Vagina (tissue), 2 donors: ENCODE results near the gene HYKK. TPM values are rescaled to one million over a fixed set of nuclear protein-coding genes. Genes with fewer than 3 reads are reported as not detected.

Experiments
- DNase-seq, 2 donors: peaks; one replicate each; pipeline ENCODE4 v3.0.0-alpha.2; 2017; ENCODE audit errors: extremely low spot score in 2 of 2
- H3K27ac ChIP-seq: fragments of 200-600 bp; sonication (generic); one replicate; pipeline ENCODE4 v1.5.1; 2019
- H3K27me3 ChIP-seq: fragments of 200-600 bp; sonication (generic); one replicate; pipeline ENCODE4 v1.5.1; 2019
- H3K36me3 ChIP-seq, 2 donors: fragments of 200-600 bp; sonication (generic); one replicate each; pipeline ENCODE4 v1.5.1; 2017 to 2019
- H3K4me1 ChIP-seq: fragments of 200-600 bp; sonication (generic); one replicate; pipeline ENCODE4 v1.5.1; 2019
- H3K4me3 ChIP-seq, 2 donors: fragments of 200-600 bp; sonication (generic); 1 replicate in 1 of 2; 2 replicates in 1 of 2; pipeline ENCODE4 v1.5.1; 2016 to 2019
- H3K9me3 ChIP-seq: fragments of 200-600 bp; sonication (generic); one replicate; pipeline ENCODE4 v1.5.1; 2019
- POLR2A ChIP-seq, 2 donors: fragments of 450-650 bp; IDR thresholded peaks; one replicate each; pipeline ENCODE4 v1.6.1; 2017; ENCODE audit warnings: antibody characterized with exemption in 2 of 2, mild to moderate bottlenecking in 2 of 2, moderate library complexity in 2 of 2
- POLR2AphosphoS5 ChIP-seq, 2 donors: sonication (generic); formaldehyde crosslinking; IDR thresholded peaks; one replicate each; pipeline ENCODE4 v1.9.0; 2017; ENCODE audit warnings: antibody characterized with exemption in 2 of 2, mild to moderate bottlenecking in 2 of 2, low read depth in 1 of 2; ENCODE audit not compliant: insufficient read depth in 1 of 2
- intact Hi-C: fragments of 100-400 bp; cut with DNase I; formaldehyde crosslinking; loops from one replicate; pipeline ENCODE4 v1.15.1; 2023
- total RNA-seq: library from RNA; depleted of rRNA; stranded (reverse); fragments of >200 nt; gene quantifications from one replicate; pipeline ENCODE4 v1.2.3, GENCODE V29; 2016
- TF ChIP-seq, protein P1 (sequence below), 3 experiments: fragments of 450-650 bp in 2 of 3; fragments of 200-600 bp in 1 of 3; sonication (generic) in 1 of 3; IDR thresholded peaks; one replicate each; pipeline ENCODE4 v1.5.1; 2017 to 2019; ENCODE audit warnings: antibody characterized with exemption in 3 of 3, mild to moderate bottlenecking in 2 of 3, moderate library complexity in 2 of 3

The HYKK gene
- total RNA-seq, 1 donor from 2014 or later, result 9.6 TPM

DNA sequence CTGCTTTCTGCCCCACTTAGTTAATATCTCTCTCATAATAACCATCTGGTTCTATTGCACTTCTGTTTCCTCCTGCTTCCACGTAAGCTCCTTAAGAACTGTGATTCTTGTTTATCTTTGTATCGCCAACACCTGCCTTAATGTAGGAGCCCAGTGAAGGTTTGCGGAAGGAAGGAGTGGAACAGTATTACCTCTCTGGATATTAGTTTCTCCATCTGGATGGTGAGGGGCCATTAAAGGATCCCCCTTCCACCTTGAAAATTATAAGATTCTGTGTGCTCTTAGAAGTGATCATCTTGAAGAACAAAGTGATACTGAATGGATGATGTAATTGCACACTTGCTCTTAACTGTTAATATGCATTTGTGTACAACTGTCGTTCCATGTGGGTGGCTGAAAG, 60.2 kb downstream of the HYKK start:
- intact Hi-C loops, result no loop called here
- Histone ChIP-seq H3K36me3 (no peaks in the 10 kb centered on the region), H3K27ac (no peak overlapping the region), H3K27me3 (no peaks in the 10 kb centered on the region), H3K4me3 (no peak overlapping the region), H3K4me1 (peaks cover 12% of the 10 kb centered on the region), H3K9me3 (no peaks in the 10 kb centered on the region)
- TF ChIP-seq, protein P1, sequence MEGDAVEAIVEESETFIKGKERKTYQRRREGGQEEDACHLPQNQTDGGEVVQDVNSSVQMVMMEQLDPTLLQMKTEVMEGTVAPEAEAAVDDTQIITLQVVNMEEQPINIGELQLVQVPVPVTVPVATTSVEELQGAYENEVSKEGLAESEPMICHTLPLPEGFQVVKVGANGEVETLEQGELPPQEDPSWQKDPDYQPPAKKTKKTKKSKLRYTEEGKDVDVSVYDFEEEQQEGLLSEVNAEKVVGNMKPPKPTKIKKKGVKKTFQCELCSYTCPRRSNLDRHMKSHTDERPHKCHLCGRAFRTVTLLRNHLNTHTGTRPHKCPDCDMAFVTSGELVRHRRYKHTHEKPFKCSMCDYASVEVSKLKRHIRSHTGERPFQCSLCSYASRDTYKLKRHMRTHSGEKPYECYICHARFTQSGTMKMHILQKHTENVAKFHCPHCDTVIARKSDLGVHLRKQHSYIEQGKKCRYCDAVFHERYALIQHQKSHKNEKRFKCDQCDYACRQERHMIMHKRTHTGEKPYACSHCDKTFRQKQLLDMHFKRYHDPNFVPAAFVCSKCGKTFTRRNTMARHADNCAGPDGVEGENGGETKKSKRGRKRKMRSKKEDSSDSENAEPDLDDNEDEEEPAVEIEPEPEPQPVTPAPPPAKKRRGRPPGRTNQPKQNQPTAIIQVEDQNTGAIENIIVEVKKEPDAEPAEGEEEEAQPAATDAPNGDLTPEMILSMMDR (IDR thresholded peaks at IDR 0.05), result no peak
- TF ChIP-seq POLR2AphosphoS5 (IDR thresholded peaks at IDR 0.05; ENCODE audit: insufficient read depth in 1 of 2, low read depth in 1 of 2) (no peak), POLR2A (IDR thresholded peaks at IDR 0.05) (no peak)
- DNase-seq, result no peak

- H3K4me3 ChIP-seq, result no peak overlapping the region
- no peaks in the 10 kb centered on the region for H3K27me3 ChIP-seq
- TF ChIP-seq POLR2A (IDR thresholded peaks at IDR 0.05) (no peak), POLR2AphosphoS5 (IDR thresholded peaks at IDR 0.05; ENCODE audit: insufficient read depth in 1 of 2, low read depth in 1 of 2) (no peak)
- TF ChIP-seq, protein P1 (IDR thresholded peaks at IDR 0.05), result no peak
- intact Hi-C loops, result no loop called here
- H3K36me3 ChIP-seq, result no peaks in the 10 kb centered on the region
- no peak for DNase-seq
- no peak overlapping the region for H3K27ac ChIP-seq
- H3K4me1 ChIP-seq, result peaks cover 11% of the 10 kb centered on the region
- H3K9me3 ChIP-seq, result no peaks in the 10 kb centered on the region
Measured at GRCh38 chr15:78570710-78571109, 63.3 kb downstream of the HYKK start.

DNA sequence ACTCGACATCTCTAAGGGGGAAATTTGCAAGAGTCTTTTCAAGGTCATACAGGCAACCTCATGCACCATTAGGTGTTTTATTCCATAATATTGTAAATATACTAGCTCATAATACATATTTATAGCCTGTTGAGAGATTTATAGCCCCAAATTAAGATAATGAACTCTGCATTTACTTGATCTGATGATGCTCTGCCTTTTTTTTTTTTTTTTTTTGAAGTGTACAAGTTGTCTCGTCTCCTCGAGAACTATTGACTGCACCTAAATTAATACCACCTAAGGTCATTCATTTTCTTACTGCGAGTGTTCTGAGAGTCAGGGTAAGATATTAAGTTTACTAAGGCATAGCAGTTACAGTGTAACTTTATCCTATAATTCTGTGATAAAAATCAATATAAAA, 64.0 kb downstream of the HYKK start:
- Histone ChIP-seq H3K36me3 (no peaks in the 10 kb centered on the region), H3K27ac (no peak overlapping the region), H3K9me3 (no peaks in the 10 kb centered on the region), H3K4me3 (no peak overlapping the region), H3K27me3 (no peaks in the 10 kb centered on the region), H3K4me1 (peaks cover 4% of the 10 kb centered on the region)
- TF ChIP-seq, protein P1 (IDR thresholded peaks at IDR 0.05), result no peak
- TF ChIP-seq POLR2A (IDR thresholded peaks at IDR 0.05), result no peak
- intact Hi-C loops, result no loop called here
- no peak for DNase-seq

DNA sequence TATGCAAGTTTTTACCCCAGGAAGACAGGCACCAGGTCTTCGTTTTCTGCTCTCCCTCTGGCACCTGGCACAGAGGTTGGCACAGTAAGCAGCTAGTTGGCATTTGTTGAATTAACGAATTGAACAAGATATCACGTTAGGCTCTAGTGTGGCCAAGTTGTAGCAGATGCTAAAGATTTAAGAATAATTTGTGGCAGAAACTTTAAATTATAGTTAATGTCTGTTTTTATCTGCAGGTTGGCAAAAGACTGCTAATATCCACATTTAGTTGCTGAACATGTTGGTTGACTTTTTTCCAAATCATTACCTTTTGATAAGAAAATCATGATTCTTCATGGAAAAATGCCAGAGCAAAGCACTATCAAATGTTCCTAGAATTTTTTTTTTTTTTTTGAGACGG, 66.0 kb downstream of the HYKK start:
- Histone ChIP-seq H3K4me1 (no peaks in the 10 kb centered on the region), H3K4me3 (no peak overlapping the region), H3K27ac (no peak overlapping the region), H3K36me3 (no peaks in the 10 kb centered on the region), H3K9me3 (no peaks in the 10 kb centered on the region), H3K27me3 (no peaks in the 10 kb centered on the region)
- DNase-seq, result no peak
- intact Hi-C loops, result no loop called here
- no peak for TF ChIP-seq POLR2AphosphoS5 (IDR thresholded peaks at IDR 0.05; ENCODE audit: insufficient read depth in 1 of 2, low read depth in 1 of 2)
- TF ChIP-seq POLR2A (IDR thresholded peaks at IDR 0.05), result no peak
- TF ChIP-seq, protein P1 (IDR thresholded peaks at IDR 0.05), result no peak

DNA sequence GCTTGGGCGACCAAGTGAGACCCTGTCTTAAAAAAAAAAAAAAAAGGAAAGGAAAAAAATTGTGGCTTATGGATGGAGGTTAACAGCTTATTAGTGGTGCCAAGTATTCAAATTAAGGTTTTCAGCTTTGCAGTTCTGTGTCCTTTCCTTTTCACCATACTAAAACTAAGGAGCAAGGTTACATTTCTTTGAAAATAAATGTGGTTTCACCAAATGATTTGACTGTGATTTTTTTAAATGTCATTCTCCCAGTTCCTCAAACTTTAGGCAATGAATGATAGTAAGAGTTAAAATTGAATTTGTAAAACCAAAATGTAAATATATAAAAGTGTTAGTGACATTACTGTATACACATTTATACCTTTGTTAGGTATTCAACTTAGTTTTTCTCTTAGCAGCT, 67.6 kb downstream of the HYKK start:
- no peak for DNase-seq
- H3K9me3 ChIP-seq, result no peaks in the 10 kb centered on the region
- no peaks in the 10 kb centered on the region for H3K36me3 ChIP-seq
- intact Hi-C loops, result no loop called here
- no peaks in the 10 kb centered on the region for H3K4me1 ChIP-seq
- H3K4me3 ChIP-seq, result no peak overlapping the region
- no peaks in the 10 kb centered on the region for H3K27me3 ChIP-seq
- H3K27ac ChIP-seq, result no peak overlapping the region
- no peak for TF ChIP-seq POLR2AphosphoS5 (IDR thresholded peaks at IDR 0.05; ENCODE audit: insufficient read depth in 1 of 2, low read depth in 1 of 2)

Other genes with a start within 250 kb of the HYKK start
- 26.5 TPM for gene DNAJA4, start 243.0 kb upstream of the HYKK start, total RNA-seq
- 54.3 TPM for gene SKIC8, start 208.0 kb upstream of the HYKK start, total RNA-seq
- gene CRABP1, start 167.2 kb upstream of the HYKK start, total RNA-seq, result not detected
- 40.8 TPM for gene IREB2, start 69.4 kb upstream of the HYKK start, total RNA-seq
- 107 TPM for gene PSMA4, start 32.9 kb downstream of the HYKK start, total RNA-seq
- 8.8 TPM for gene CHRNA5, start 57.9 kb downstream of the HYKK start, total RNA-seq
- 3.7 TPM for gene CHRNA3, start 113.4 kb downstream of the HYKK start, total RNA-seq
- gene CHRNB4, start 133.6 kb downstream of the HYKK start, total RNA-seq, result 0.74 TPM